Stimulated activated CD4-positive, alpha-beta T cell treated with anti-CD3 and anti-CD28 coated beads, Interleukin-15, amount 100 ng/mL, for 1 hour (primary cell): ENCODE results near the gene APAF1.

ENCODE experiments used
- DNase-seq, 2 donors: peaks; one replicate each; pipeline ENCODE4 v3.0.0-alpha.2; 2020; ENCODE audit warnings: low read depth in 1 of 2, low spot score in 1 of 2

APAF1 gene

DNA sequence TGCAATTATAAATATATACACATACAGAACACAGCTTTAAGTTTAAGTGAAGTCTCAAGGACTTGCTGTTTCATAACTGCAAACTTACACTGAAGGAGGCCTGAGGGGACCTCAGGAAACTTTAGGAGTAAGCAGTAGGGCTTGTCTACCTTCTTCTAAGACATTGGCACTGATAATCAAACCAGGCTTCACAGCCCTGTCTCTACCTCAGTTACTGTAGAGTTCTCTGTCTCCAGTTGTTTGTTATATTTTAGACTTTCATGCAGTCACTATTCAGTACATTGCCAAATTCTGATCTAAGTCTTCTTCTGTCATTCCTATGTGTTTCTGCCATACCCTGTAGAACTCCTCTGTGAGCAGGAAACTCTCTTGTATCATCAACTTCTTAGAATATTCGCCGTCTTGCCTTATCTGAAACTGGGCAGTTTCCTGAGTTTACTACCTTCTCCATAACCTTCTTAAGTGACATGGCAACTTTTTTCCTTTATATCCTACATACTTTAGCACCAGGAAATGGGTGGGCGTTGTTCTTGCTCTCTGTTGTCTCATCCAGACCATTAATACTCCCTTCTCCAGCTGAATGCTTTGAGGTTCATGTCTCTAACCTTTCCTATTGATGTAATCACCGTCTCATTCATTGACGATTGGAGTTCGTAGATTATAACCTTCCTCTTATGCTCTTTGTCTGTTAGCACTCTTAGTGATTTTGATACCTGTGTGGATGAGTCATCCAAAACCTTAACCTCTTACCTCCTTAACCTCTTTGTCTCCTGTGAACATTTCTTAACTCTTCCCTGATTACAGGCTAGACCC lies 11.4 kb downstream of the APAF1 start:
- DNase-seq, result no peak

DNA sequence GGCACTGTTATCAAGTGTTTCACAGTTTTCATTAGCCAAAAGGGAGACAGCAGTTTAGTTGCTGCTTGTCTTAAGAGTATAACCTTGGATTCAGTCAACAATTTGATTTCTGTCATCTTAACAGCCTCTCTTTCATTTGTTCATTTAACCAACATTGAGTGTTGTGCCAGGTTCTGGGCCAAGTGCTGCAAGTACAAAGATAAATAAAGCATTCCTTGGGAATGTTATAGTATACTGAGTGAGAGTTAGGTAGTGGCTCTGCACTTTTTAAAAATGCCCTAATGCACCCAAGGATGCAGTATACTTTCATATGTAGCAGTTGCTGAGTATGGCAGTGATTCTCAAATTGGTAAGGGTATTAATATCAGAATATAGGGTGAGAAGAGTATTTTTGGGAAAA lies 15.4 kb downstream of the APAF1 start:
- no peak for DNase-seq

DNA sequence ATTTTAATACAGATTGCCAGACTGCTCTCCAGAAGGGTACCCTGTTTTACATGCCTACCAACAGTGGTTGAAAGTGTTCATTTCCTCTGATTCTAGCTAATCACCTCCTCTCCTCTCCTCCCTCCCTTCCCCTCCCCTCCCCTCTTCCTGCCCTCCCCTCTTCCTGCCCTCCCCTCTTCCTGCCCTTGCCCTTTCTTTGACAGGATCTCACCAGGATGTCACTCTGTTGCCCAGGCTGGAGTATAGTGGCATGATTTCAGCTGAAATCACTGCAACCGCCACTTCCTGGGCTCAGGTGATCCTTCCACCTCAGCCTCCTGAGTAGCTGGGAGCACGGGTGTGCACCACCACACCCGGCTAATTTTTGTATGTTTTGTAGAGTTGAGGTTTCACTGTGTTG lies 24.7 kb downstream of the APAF1 start:
- no peak for DNase-seq

DNA sequence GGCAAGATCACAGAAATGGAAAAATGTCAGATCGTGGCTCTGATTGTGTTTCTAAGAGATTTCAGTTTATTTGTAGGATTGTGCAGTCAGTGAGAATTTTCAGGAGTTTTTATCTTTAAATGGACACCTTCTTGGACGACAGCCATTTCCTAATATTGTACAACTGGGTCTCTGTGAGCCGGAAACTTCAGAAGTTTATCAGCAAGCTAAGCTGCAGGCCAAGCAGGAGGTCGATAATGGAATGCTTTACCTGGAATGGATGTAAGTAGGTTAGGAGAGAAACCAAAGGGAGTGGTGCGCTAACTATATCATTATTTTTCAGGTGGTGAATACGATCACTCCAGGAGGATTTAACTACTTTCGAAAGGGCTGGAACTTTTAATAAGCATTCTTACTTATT lies 26.4 kb downstream of the APAF1 start:
- no peak for DNase-seq

DNA sequence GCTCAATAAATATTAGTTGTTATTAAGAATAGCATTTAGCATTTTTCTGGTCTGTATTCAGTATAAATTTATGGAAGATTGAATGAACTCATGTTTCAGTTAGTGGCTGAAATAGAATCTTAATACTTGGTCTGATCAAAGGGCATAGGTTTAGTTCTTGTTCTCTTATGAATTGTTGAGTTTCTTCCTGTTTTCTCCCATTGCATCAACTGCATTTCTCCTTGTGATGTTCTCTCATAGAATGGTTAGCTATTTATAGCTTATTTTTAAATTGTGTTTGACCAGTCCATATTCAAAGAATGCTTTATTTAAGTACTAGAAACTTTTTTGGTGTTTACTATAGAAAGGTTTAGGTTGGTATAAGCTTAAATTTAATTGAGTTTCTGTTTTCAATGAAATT lies 29.8 kb downstream of the APAF1 start:
- no peak for DNase-seq

DNA sequence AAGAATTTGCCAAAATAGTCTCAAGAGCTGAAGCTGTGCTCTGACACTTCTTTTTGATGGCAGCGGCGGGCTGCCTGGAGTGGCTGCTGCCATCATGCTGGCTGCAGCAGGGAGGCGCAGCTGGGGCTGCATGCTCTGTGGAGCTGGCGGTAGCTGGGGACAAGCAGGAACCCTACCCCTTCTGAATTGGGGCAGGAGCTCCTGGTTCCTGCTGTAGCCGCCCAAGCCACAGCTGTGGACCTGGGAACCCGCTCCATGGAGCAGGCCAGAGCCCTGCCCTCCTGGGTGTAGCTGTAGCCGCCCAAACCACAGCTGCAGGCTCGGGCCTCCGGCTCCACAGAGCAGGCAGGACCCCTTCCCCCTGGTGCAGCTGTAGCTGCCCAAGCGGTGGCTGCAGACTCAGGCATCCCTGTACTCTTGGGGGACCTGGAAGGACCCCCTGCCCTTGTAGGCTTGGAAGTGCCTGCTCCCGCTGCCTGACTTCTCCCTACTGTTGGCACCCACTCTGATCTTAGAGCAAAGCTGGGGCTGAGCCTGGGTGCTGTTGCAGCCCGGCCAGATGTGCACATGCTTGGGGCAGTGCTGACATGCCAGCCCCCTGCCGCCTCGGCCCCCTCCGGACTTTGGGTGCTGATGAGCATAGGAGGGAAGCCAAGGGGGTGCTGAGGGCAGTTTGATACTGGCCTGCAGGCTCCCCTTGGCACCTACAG lies 33.3 kb downstream of the APAF1 start:
- no peak for DNase-seq

DNA sequence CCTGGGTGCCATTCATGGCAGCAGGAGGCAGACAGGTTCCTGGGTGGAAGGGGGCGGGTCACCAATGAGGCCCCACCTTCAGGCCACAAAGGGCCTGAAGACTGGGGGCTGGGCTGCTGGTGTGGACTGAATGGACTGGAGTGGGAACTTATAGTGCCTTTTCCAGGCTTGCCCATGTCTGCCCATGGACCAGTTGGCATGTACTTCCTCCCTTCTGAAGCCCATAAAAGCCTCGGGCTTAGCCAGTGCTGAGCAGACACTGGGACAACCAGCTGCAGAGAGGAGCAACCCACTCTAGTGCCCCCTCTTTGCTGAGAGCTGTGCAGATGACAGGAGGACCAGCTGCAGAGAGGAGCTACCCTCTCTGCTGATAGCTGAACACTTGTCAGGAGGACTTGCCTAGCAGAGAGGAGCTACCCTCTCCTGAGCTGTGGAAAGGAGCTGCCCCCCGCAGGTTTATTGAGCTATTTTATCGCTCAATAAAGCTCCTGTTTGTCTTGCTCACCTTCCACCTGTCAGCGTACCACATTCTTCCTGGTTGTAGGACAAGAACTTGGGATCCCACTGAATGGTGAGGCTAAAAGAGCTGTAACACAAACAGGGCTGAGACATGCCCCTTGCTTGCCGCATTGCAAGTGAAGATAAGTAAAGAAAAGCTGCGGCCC lies 34.0 kb downstream of the APAF1 start:
- no peak for DNase-seq

DNA sequence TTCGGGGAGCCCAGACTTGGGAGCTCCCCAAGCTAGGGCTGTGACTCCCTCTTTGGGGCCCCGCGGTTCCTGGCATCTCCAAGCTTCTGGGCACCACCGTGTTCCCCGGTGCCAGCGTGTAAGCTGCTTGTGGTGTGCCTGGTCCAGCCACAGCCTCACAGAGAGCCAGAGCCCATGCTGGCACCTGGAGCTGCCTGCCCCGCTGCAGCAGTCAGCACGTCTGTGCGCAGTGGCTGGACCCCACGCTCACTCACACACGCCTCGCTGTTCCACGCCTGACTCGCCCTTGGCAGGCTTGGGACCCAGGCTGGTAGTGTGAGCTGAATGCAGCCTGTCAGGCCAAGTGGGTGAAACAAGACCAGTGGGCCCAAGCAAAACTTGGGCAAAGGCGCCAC lies 34.5 kb downstream of the APAF1 start:
- DNase-seq, result no peak

DNA sequence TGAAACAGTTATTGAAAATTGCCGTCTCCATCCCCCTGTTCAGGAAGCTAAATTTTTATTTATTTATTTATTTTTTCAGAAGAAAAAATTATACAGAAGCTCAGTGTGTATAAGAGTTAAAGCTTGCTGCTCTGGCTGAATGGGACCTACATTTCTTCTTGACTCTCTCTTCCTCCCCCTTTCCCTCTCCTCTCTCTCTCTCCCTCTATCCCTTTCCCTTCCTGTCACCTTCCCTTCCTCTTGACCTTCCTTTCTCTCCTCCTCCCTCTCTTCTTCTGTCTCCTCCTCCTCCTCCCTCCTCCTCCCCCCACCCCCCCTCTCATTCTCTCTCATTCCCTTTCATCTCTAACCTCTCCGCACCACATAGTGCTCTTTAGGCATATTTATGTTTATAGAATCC lies 39.1 kb downstream of the APAF1 start:
- DNase-seq, result no peak

DNA sequence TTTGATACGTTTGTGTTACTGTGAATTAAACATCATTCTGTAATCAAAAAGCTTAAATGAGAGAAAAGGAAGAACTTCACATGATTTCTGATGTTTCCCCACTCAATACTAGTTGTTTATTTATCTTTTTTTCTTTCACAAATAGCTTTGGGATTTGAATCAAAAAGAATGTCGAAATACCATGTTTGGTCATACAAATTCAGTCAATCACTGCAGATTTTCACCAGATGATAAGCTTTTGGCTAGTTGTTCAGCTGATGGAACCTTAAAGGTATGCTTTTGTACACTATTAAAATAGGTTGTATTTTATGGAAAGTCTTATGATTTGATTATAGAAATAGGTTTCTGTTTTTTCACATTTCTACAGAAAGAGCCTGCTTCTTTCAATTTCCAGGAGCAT lies 41.5 kb downstream of the APAF1 start:
- no peak for DNase-seq

DNA sequence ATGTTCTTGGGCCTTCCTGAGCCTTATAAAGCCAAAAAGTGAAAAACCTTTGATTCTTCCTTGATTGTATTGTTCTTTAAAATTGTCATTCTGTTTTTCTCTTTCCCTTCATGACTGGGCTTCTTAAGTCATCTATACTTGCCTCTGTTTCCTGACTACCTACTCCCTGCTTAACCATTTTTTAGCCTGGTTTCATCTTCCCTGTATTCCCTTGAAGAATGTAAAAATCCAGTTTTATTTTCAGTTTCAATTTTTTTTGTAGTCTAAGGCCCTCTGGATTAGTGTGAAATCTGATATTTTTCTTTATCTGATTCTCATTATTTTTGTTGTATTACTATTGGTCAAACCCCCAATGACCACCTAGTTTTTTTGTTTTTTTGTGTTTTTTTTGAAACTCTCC lies 46.3 kb downstream of the APAF1 start:
- no peak for DNase-seq

DNA sequence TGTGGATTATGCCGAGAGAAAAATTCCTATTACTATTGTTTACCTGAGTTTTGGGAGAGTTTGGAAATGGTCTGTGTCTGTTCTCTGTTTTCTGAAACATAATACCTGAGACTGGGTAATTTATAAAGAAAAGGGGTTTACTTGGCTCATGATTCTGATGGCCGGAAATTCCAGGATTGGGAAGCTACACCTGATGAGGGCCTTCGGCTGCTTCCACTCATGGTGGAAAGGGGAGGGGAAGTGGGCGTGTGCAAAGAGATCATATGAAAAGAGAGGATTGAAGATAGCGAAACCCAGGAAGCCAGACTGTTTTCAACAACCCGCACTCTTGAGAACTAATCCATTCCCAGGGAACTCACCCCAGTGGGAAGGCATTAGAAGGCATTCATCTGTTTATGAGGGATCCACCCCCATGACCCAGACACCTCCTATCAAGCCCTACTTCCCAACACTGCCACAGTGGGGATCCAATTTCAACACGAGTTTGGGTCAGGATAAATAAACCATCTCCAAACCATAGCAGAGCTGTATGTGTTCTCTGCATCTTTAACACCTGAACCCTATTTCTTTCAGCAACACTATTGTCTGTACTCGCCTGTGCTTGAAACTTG lies 51.1 kb downstream of the APAF1 start:
- no peak for DNase-seq

DNA sequence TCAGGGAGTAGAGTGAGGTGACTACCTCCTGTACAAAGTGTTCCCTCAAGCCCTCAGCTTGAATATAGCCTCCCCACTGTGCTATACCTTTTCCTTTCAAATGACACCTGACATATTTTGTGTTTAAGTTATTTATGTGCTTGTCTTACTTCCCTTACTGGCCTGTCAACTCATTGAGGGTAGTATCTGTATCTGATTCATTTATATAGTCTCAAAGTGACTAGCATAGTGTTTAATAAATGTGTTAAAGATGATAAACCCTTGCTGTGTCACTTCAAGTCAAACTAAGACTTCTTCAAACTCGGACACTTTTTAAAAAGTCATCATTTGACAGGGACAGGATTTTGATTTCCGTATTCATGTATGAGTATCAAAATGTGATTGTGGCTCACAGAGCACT lies 52.1 kb downstream of the APAF1 start:
- no peak for DNase-seq

DNA sequence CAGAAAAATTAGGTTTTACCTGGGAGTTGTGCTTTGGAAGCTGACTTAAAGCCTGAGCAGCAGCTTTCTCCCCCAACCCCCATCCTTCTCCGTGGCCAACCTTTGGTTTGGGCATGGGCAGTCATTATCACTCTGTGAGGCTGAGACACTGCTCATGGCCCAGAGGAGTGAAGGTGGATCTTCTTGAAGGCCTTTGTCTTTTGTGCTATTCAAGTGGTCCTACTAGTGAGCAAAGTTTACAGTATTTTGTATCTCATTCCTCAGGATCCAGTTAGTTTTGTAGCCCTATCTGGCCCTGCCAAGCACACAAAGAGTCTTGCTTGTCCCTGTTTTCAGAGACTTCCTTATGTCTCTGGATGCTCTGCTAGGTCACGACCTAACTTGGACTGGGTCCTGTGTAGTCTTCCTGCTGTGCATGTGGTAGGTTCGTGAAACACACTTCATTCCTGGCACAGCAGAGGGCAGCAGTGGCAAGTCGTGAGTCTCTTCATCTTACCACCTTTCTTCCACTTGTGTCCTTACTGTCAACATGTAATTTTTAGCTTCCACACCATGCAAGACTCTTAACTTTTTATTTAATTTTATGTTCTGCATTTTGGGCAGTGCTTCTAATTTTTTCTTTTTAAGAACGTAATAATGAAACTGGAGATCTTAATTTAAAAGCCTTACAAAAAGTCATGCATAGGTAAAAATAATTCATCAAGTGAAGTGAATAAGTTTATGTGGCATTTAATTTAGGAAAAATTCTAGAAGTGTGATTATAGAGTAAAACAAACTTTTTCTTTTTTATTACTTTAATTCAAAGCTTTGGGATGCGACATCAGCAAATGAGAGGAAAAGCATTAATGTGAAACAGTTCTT lies 53.7 kb downstream of the APAF1 start:
- DNase-seq, result peak in 1 of 2 donors; percentile 21

DNA sequence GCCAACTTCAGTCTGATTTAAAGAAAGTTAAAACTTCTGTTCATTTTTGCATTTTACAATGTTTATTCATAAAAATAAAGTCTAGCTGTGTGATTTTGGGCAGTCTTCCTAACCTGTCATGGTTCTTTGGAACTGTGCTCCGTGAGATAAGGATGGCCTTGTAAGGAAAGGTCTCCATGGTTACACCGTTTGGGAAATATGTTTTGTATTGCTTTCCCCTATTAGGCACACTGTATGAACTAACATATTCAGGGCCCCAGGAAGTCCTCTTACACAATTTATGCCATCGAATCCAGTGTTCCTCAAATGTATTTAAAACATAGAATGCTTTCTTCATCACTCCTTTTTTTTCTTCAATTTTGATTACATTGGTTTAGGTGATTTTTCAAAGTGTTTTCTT lies 54.5 kb downstream of the APAF1 start:
- no peak for DNase-seq

DNA sequence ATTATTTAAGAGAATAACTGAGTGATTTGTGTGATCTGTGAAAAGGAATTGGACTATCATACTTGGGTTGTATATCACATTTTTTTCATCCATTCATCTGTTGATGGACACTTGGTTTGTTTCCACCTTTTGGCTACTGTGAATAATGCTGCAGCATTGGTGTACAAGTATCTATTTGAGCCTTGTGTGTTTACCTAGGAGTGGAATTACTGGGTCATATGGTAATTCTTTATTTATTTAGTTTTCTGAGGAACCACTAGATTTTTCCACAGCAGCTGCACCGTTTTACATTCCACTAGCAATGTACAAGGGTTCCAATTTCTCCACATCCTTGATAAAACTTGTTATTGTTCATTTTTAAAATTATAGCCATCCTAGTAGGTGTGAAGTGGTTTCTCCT lies 56.1 kb downstream of the APAF1 start:
- no peak for DNase-seq

DNA sequence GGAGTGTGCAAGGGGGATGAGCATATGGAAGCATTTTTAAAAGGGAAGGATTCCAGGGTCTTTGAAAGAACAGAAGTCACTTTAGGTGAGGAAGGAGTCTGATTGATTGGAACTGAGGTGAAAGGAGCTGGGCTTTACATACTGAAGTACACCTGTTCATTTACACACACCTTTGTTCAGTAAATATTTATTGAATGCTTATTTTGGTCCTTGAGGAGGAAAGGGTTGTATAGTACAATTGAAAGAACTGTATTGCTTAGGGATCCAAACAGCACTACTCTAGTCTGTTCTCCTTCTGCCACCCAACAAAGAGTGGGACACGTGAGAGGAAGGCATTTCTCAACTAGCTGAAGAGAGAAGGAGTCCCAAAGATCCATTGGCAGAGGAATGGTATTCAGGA lies 63.9 kb downstream of the APAF1 start:
- no peak for DNase-seq

DNA sequence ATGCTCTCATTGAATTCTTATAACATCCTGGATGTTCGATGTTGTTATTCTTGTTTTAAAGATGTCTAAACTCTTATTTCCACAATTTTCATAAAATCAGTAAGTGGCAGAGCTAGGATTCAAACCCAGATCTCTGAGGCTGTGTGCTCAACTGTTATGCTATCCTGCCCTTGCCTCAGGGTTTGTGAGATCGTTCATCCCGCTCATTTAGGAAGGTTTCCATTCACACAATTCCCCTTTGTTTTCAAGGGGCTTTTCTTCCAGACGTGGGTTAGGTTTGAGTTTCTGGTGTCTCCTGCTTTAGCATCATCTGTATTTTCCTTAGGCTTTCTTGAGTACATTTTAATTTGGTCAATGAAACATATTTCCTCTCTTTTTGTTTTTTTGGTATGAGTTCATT lies 69.3 kb downstream of the APAF1 start:
- DNase-seq, result no peak

DNA sequence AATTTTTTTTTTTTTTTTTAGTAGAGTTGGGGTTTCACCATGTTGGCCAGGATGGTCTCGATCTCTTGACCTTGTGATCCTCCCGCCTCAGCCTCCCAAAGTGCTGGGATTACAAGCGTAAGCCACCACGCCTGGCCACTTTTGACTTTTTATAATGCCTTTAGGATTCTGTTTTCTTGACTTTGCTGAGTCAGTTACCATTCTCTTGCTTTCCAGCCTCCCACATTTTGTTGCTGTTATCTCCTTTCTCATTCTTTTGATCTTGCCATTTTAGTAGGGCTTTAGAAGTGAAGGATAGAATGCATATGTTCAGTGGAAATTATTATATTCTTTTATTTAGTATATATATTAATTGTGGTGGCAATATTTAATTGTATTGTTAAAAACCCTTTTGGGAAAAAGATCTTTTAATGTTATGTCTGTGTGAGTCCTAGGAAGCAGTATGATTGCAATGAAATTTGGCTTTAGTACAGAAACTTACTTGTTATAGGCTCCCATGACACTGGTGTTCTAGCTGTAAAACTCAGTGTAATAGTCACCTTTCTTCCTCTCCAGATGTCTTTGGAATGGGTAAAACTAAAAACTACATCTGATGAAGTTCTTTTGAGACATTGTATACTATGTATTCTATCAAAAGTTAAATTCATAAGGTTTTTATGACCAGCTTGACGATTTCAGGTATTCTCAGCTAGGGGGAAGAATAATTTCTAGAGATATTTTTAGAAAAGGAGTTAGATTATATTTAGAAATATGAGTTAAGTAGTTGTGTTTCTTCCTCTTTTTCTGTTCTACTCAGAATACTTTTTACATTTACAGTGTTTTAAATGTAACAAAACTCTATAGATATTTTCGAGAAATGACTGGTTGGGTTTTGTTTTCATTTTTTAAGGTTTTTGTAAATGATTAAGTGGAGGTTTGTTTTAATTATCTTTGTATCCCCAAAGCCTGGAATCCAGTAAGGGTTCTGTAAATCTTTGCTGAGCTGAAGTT lies 74.7 kb downstream of the APAF1 start:
- DNase-seq, result no peak

DNA sequence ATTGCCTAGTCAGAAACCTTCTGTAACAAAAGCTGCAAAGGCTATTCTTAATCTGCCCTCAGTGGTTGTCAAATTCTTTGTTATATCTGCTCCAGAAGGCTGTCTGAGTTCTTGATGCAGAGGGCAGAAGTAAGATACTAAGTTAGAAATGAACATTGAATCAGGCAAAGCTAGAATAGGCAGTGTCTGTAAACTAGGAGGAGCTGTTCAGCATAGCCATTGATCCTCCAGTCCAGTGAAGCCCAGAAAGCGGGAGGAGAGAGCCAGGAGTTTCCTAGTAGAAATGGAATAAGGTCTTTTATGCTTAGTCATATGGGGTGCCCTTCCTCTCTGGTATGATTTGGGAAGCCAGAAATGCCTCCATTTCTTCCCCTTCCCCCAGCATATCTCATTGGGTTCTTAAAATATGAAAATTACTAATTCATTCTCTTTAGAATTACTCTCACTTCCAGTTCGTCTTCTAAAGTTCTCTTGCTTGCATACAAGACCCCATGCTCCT lies 76.2 kb downstream of the APAF1 start:
- no peak for DNase-seq
